Activated CD4-positive, CD25-positive, alpha-beta regulatory T cell (primary cell): ENCODE measurements around the gene SYMPK.
"Not testable (repeated sequence)": the region's sequence is repeated elsewhere in the genome, so short reads cannot be mapped to it uniquely, and the experiment has no call there.

ENCODE experiments used
- DNase-seq, 4 experiments: peaks; one replicate each; lab custom pipeline; 2025; lab: John Stamatoyannopoulos, UW

SYMPK gene

DNA sequence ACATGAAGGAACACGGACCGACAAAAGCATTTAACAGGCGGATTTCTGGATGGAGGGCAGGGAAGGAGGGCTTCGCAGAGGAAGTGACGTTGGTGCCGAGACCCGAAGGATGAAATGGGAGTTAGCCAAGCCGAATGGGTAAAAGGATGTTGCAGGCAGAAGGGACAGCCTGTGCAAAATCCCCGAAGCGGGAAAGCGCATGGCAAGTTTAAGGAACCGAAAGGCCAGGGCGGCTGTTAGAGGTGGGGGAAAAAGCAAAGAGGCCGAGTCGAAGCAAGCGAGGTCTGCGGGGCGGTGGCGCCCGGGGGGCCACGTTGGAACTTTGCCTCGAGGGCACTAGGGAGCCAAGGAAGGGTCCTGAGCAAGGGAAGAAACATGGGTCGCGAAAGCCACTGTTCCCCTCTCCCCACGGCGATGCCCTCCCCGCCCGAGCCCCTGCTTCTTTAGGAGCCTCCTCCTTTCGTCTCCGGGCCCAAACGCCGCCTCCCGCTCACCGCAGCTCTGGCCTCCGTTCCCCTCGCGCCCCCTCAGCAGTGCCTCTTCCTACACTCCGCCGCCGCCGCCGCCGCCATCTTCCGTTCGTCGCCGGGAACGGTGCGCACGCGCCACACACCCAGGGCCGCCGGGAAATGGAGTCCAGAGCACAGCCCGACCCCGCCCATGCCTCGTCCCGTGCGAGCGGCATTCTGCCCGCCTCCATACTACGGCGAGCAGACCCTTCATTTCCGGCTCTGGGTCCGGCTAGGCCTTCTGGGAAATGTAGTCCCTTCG is at the start of gene SYMPK:
TSS of gene SYMPK (minus strand) at position 584 of the 771 bp plus-strand sequence. CDS start 8,652 bp downstream, outside the sequence.
- DNase-seq, result peak; percentile 93 to 98 (median 94)

DNA sequence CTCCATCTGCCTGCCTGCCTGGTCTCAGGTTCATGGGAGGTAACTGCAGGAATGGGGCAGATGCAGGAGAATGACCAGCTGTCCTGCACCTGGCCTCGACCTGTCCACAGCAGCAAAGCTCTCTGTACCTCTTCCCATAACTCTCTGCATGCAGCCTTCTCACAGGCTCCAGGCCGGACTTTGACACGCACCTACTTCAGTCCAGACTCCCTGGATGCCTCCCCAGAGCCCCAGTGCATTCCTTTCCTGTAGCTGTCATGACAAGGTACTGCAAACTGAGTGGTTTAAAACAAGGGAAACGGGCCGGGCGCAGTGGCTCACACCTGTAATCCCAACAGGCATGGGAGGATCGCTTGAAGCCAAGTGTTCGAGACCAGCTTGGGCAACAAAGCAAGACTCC is 48.3 kb upstream of the SYMPK start:
- no peak for DNase-seq

DNA sequence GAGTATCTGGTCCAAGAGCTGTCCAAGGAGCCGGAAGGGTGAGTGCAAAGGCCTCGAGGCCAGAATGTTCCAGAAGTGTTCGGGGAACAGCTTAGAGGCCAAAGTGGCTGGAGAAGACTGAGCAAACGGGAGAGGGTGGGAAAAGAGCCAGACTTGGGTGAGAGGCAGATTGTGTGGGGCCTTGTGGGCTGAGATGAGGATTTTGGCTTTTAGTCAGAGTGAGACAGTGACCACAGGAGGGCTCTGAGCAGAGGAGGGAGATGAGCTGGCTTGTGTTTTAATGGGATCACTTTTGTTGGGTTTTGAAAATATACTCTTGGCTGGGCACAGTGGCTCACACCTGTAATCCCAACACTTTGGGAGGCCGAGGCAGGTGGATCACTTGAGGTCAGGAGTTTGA is 46.0 kb upstream of the SYMPK start:
- DNase-seq, result no peak

DNA sequence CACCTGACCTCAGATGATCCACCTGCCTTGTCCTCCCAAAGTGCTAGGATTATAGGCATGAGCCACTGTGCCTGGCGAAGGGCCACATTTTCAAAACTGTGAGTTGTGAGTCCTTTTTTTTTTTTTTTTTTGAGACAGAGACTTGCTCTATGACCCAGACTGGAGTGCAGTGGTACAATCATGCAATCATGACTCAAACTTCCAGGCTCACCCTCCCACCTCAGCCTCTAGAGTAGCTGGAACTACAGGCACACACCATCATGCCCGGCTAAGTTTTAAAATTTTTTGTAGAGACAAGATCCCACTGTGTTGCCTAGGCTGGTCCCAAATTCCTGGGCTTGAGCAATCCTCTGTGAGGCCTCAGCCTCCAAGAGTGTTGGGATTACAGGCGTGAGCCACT is 43.3 kb upstream of the SYMPK start:
- DNase-seq, result no peak

DNA sequence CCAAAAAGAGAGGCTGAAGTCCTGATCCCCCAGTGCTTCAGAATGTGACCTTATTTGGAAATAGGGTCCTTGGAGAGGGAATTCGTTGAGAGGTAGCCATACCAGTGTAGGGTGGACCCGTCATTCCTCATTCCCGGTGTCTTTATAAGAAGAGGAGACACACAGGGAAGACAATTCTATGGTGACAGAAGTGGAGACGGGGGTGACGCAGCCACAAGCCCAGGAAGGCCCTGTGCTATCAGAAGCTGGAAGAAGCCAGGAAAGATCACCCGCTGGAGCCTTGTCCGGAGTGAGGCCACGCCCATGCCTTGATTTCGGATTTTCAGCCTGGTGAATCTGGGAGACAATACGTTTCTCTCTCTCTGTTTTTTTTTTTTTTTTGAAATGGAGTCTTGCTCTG is 42.1 kb upstream of the SYMPK start:
- no peak for DNase-seq

DNA sequence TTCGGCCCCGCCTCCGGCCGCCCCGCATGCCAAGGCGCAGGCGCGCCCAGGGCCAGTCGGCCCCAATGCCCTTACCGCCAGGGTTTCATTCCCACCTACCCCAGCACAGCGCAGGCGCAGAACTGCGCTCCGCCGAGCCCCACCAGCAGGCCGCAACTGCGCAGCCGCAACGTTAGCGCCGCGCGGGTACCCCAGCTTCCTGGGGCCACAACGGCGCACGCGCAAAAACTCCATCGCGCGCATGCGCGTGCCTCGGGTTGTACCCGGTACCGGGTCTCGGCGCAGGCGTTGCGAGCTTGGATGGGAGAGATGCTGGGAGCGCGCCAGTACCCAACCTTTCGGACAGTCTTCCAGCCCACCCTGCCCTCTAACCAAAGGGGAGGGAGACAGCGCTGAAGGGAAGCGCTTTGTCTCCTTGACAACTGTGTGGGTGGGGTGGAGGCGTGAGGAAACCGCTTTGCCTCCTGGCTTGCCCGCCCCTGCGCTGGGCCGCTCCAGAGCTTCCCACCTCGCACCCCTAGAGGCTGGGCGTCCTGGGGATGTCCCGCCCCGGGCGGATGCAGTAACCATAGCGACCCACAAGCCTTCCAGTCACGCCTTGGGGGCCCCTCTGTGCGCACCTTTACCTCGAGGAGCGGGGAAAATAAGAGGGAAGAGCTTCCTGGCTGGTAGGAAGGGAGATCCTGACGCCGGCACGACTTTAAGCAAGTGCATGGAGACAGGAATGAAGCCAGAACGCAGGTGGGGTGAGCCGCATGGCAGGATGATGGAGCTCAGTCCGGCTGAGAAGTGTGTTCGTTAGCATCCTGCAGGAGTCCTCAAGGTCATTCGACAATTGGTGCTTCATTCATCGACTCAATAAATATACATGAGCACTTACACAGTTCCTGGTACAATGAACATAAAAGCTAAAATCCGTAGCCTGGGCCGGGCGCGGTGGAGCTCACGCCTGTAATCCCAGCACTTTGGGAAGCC is 40.0 kb upstream of the SYMPK start:
- peak; percentile 95 to 99 (median 98) for DNase-seq

DNA sequence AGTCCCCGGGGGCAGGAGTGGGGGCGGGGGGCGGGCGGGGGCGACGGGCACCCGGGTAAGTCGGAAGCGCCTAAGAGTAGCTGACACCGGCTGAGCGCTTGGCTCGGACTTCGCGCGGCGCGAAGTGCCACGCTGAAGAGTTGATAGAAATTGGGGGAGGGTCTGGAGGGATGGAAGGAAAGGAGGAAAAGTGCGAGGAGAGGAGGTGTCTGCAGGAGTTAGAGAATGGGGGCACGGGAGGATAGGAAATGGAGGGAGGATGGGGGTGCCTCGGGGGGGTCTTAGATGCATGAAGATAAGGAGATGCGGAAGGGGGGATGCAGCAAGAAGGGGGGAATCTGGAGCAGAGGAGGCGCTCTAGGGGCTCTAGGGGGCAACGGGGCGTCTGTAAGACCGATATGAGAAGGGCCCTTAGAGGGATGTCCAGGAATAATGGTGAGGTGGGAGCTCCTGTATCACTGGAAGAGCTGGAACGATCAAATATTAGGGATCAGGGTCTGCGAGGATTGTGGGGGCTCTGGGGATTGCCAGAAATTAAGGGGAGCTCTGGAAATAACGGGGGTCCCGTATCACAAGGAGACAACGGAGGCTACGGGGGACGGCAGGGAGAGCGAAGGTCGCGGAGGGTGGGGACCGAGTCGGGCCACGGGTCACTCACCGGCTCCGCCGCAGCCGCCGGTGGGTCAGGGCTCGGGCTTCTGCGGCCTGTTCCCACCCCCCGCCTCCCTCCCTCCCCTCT is 39.1 kb upstream of the SYMPK start, which contains the start of gene MYPOP:
TSS of gene MYPOP (minus strand) at position 702 of the 739 bp plus-strand sequence. CDS start 840 bp downstream, outside the sequence.
- DNase-seq, result no peak

DNA sequence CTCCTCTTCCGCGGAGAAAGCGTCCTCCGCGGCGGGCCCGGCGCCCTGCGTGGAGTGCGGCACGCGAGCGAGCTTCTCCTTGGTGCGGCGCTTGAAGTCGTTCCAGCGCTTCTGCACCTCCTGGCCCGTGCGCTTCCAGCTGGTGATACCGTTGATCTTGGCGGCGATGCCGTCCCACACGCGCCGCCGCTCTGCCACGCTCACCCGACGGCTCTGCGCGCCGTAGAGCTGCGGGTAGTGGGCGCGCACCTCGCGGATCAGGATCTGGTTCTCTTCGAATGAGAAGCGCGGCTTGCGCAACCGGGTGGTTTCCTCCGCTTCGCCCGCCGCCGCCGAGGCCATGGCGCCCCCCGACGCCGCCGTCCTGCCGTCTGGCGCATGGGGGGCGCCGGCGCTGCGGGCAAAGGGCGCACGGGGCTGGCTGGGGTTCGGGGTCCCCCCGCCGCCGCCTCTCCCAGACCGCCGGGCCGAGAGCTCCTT is 38.5 kb upstream of the SYMPK start:
- DNase-seq, result no peak

DNA sequence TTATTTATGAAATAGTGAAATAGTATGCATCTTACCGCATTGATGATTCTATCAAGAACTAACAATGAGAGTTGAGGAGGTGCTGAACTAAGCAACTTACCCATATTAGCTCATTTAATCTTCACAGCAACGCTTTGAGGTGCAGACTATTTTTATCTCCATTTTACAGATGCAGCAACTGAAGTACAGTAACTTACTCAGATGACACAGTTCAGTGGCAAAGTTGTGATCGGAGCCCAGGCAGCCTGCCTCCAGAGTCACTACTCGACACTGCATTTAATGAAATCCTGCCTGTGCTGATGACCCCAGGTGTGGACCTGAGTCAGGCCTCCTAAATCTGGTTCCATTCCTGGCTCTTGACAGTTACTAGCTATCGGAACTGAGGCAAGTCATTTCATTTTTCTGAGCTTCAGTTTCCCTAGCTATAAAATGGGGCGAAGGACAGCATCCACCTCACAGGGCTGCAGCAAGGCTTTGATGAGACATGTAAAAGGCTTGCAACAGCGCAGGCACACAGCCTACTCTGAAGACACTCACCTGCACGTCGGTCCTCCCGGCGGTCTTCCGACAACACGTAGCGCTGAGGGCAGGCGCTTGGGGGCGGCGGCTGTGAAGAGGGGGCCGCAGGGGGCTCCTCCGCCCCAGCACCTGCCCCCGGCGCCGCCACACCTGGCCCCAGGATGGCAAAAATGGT is 37.9 kb upstream of the SYMPK start:
- no peak for DNase-seq

DNA sequence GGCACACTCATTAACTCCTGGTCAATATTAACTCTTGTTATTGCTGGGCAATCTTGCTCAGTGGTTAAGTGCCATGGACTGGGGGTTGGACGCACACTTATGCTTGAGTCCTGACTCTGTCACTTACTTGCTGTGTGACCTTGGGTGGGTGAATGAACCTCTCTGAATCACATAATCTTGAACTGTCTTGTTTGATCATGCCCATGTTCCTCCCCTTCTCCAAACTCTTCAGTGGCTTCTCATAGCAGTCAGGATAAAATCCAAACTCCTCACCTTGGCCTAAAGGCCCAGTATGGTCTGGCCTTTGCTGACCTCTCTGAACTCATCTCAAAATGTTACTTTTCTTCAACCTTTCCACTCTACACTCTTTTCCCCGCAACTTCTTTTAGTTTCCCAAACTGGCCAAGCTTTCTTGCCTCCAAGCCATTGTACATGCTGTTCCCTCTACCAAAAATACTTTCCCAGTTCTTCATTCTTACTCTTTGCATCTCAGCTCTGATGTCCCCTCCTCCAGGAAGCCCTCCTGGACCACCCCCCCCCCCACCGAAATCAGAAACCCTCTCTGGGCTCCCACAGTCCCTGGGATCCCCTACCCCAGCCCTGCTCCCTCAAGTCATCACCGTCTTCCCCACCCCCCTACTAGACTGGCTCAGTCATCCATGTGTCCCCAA is 37.1 kb upstream of the SYMPK start:
- DNase-seq, result no peak

DNA sequence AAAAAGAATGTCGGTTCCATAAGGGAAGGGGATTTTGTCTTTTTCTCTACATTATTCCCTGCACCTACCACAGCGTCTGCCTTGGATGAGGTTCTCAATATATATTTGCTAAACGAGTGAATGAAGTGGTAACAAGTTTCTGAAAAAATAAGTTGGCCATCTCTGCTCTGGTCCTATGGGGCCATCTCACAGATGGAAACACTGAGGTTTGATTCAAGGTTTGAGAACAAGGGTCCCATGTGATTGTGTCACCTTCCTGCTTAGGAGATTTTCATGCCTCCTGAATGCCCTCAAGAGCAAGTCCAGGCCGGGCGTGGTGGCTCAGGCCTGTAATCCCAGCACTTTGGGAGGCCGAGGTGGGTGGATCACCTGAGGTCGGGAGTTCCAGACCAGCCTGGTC is 36.3 kb upstream of the SYMPK start:
- DNase-seq, result no peak

DNA sequence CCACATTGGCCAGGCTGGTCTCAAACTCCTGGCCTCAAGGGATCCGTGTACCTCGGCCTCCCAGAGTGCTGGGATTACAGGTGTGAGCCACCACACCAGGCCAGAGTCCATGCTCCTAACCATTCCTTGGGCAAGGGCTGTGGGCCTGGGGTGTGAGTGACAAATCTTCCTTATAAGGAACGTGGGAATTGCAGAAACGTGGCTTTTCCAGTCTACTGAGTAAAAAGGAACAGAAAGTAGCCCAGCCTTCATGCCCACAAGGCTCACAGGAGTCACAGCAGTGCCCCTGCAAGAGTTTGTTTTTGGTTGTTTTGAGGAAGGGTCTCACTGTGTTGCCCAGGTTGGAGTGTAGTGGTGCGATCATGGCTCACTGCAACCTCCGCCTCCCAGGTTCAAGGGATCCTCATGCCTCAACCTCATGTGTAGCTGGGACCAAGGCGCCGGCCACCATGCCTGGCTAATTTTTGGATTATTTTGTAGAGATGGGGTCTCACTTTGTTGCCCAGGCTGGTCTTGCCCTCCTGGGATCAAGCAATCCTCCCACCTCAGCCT is 34.4 kb upstream of the SYMPK start:
- no peak for DNase-seq

DNA sequence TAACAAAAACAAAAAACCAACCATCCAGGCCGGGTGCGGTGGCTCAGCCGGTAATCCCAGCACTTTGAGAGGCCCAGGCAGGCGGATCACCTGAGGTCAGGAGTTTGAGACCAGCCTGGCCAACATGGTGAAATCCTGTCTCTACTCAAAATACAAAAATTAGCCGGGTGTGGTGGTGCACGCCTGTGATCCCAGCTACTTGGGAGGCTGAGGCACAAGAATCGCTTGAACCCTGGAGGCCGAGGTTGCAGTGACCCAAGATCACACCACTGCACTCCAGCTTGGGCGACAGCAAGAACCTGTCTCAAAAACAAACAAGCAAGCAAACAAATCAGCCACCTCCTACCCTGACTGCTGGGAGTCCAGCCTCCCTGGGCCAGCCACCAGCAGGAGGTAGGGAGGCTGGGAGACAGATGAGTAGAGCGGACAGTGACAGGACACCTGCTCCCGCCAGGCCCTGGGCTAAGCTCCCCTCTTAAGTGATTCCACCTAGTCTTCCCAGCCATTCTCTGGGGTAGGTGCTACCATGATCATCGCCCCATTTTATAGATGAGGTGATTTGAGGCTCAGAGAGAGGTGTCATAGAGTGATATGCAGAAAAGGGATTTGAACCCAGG is 33.1 kb upstream of the SYMPK start:
- DNase-seq, result not testable (repeated sequence)

DNA sequence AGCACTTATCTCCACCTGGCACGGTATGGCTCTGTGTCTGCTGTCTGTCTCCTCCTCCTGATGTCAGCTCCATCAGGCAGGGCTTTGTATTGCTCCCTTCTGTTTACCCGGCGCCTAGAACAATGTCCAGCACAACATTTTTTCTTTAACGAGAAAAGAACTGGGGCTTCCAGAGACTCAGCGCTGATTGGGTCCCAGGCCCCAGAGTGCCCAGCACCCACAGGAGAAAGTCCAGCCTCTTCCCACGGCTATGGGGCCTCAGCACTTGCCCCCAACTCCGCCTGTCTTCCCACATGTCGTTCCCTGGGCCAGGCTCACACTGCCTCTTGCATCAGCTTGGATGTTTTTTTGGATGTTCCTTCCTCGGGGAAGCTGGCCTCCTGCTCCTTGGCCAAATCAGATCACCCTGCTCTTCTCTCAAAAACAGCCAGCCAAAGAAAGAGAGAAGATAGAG is 32.6 kb upstream of the SYMPK start:
- no peak for DNase-seq

DNA sequence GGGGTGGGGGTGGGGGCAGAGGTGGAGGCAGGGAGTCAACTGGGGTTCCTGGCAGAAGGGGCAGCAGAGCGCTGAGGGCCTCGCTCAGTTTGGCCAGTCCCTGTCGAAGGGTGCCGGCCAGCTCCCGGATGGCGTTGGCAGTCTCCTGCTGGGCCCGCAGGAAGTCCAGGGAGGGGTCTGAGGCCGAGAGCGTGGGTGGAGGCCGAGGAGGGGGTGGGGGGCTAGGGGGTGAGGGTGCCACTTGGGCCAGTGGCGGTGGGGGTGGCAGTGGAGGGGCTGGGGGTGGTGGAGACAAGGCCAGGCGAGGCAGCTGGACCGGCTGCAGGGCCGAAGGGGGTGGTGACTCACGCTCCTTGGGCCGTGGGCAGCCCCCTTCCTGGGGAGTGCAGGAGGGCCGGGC is 27.9 kb upstream of the SYMPK start:
- DNase-seq, result no peak

DNA sequence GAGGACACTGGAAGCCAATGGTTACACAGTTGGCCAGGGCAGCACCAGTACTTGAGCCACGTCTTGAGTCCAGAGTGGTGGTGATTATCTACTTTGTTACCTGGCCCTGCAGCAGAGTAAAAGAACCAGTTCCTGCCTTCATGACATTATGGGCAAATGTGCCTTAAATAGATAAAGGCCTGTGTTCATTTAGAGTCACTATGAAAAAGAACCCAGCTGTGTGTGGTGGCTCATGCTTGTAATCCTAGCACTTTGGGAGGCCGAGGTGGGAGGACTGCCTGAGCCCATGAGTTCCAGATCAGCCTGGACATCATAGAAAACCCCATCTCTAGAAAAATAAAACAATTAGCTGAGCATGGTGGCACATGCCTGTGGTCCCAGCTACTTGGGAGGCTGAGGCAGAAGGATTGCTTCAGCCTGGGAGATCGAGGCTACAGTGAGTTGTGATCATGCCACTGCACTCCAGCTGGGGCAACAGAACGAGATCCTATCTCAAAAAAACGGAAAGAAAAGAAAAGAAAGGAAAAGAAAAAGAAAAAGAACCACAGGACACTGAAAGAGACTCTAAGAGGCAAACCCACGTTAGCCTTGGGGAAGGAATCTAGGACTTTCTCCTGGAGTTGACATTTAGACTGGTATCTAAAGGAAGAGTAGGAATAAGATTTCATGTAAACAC is 26.4 kb upstream of the SYMPK start:
- no peak for DNase-seq

DNA sequence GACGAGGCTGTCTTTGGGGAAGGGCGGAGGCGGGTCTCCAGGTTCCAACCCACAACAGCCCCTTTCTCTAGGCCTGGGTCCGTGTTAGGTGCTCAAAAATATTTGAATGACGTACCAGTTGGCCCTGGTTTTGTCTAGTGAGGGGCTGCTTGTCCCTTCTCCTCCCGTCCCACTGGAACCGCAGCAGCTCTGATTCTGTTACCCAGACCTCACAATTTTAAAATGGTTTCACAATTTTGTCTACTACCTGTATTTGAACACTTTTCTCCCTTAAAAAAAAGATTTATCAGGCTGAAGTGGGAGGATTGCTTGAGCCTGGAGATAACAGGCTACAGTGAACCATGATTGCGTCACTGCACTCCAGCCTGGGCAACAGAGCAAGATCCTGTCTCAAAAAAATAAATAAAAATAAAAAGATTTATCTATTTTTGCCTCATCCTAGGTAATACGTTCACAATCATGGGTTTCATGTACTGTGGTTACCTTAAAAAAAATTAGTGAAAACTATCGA is 24.3 kb upstream of the SYMPK start:
- DNase-seq, result no peak

DNA sequence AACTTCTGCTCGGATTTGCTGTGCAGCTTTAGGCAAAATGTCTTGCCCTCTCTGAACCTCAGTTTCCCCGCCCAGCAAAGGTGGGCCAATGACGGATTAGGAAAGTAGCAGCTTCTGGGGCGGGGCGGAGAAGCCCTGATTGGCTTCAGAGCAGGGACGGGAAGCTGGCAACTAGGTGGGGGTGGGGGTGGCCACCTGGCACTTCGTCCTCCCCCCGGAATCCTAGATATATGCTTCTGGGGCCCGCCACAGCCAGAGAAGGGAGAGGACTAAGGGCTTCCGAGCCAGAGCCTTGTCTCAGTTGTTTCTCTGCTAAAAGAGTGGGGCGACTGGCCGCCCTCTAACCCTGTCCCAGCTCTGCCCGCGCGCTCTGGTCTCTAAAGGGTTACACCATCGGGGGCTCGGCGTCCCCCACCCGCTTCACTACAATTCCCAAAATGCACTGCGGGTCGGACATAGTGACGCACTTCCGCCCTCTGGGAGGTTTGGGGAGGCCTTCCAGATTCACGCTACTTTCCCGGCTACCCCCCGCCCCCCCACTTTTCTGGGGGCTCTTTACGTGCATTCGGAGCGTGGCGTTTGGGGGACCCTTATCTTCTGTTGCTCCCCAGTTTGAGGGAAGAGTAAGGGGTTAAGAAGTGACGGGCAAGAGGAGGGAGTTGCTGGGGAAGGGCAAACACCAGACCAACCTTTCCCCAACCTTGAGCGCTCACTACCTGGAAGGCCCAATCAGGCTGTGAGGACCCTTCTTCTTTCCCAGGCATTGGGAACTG is 23.7 kb upstream of the SYMPK start:
- peak; percentile 67 to 75 (median 71) for DNase-seq
